ENCODE data around the gene EFCAB5.
"Not testable (repeated sequence)": the region's sequence is repeated elsewhere in the genome, so short reads cannot be mapped to it uniquely, and the experiment has no call there.

Gene EFCAB5

DNA sequence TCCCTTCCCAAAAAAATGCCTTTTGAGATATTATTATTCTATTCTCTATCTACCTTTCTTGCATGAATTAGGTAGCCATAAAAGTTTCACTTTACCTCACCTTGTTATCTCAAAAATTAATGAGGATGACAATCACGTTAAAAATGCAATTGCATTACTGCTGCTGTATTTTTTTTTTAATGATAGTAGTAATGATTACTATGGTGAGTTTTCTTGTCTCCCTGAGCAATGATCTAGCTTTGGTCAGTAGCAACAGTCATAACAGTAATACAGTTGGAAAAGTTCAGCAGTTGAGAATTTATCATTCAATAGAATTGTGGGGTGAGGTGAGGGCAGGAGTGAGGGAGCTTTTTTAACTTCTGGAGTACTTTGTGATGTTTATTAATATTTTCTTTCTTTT, at the start of gene EFCAB5:
Gene EFCAB5, plus strand, starts transcription at position 301 of the 400 bp plus-strand sequence. CDS start 163 bp downstream, outside the sequence.
- no peak for FAIRE-seq

DNA sequence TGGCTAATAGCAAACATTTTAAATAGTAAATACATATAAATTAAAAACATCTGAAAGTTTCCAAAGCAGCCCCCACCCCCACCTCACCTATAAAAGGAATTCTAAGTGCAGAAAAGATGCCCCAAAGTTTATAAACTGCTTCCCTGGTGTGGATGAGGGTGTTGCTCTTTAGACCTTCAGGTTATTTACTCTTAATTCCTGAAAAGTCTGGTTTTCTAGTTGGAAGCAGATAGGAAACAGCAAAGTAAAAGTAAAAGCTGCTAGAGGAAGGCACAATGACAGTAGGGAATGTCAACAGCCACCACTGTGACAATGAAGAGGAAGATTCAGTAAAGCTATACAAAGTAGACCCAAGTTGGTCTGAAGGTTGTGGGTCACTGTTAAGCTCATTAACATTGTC, 49.2 kb upstream of the EFCAB5 start:
- FAIRE-seq: no peak

DNA sequence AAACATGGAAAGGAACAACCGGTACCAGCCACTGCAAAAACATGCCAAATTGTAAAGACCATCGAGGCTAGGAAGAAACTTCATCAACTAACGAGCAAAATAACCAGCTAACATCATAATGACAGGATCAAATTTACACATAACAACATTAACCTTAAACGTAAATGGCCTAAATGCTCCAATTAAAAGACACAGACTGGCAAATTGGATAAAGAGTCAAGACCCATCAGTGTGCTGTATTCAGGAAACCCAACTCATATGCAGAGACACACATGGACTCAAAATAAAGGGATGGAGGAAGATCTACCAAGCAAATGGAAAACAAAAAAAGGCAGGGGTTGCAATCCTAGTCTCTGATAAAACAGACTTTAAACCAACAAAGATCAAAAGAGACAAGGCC, 44.3 kb upstream of the EFCAB5 start:
- not testable (repeated sequence) for FAIRE-seq

DNA sequence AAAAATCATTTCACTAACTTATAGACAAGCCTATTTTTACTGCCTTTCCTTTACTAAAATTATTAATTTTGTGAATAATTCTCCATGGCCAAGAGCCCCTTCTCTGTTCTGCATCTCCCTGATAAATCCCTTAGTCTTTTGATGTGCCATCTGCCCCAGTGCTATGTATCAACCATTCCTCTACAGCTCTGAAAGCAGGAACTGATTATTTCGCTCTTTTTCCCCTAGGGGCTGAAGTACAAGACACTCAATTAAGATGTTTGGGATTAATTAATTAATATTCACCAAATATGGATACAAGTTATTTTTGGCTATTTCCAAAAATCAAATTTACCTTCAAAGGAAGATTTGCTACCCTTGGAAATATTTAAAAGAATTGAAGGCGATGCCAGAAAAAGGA, 38.0 kb upstream of the EFCAB5 start:
- FAIRE-seq: no peak

DNA sequence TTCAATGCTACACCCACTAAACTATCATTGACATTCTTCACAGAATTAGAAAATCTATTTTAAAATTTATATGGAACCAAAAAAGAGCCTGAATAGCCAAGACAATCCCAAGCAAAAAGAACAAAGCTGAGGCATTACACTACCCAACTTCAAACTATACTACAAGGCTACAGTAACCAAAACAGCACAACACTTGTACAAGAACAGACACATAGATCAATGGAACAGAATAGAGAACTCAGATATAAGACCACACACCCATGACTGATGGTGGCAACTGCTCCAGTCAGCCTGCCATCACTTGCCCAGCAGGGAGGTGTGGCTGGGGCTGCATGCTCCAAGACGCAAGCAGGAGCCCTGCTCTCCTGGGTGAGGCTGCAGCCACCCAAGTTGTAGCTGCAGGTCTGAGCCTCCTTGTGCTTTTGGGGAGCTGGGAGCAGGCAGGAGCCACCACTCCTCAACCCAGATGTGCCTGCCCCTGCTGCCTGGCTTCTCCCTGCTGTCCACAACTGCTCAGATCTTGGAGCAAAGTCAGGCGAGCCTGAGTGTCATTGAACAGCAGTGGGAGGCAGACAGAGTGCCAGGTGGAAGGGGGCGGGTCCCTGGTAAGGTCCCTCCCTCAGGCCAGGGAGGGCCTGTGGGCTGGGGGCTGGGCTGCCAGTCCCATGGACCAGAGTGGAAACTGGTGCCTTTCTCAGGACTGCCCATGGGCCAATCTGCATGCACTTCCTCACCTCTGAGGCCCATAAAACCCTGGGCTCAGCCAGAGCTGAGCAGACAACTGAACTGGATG, 36.2 kb upstream of the EFCAB5 start:
- FAIRE-seq: no peak

DNA sequence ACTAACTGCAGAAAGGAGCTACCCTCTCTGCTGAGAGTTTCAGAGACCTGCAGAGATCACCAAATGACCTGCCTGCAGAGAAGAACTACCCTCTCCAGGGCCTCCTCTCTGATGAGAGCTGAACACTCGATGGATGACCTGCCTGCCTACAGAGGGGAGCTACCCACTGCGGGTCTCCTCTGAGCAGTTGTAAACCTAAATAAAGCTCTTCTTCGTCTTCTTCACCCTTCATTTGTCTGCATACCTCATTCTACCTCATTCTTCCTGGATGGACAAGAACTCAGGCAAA, 35.6 kb upstream of the EFCAB5 start:
- FAIRE-seq: no peak

DNA sequence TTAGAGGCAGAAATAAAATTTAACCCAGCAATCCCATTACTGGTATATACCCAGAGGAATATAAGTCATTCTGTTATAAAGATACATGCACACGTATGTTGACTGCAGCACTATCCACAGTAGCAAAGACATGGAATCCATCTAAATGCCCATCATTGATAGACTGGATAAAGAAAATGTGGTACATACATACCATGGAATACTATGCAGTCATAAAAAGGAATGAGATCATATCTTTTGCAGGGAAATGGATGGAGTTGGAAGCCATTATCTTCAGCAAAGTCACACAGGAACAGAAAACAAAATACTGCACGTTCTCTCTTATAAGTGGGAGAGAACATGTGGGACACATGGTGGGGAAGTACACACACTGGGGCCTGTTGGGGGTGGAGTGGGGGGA, 34.5 kb upstream of the EFCAB5 start:
- FAIRE-seq: no peak

DNA sequence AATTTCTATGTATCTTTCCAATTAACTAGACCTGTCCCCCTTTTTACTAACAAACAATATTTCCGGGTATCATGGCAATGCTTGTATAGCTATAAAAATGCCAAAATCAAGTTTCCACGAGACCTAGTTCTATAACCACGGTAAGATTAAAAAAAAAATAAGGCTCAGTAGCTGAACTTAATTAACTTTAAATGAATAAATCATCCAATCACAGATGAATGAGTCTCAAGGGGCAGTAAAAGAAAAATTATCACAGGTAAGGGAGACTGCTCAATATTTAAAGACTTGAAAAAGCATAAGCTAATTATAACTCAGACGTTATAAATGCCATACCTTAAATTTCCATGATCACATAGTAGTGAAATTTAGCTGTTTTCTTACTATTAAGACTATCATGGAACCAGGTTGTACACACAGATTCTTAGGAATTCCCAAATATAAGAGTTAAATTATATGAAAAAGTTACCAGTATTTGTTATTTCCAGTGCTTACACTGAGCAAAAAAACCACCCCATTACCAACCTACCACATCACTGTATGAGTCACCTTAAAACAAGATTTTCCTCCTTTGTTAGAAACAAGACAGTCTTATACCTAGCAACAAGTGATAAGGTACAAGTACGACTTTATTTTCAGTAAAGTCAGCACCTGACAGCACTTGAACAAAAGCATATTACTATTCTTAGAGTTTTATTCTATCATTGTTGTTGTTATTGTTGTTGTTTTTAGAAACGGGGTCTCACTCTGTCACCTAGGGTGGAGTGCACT, 32.0 kb upstream of the EFCAB5 start:
- FAIRE-seq: no peak

DNA sequence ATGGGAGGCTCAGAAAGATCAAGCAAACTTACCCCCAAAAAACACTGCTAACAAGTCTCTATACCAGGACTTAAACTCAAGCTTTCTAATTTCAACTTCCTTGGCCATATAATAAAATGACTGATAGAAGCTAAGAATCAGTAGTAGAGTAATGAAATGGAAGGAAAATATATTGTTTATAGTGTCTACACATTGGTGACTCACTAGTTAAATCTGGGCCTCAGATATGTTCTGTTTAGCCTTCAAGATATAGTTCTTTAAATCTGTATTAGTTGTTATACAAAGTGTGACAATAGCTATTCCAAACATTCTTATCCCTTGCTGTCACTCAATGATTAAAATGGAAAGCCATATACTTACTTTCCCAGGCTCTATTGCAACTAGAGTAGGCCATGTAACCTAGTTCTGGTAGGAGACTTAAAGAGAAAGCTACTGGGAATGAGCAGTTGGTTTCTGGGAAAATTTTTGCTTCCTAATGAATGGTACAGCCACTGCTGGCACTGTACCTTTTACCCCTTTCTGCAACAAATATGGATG, 29.7 kb upstream of the EFCAB5 start:
- no peak for FAIRE-seq

DNA sequence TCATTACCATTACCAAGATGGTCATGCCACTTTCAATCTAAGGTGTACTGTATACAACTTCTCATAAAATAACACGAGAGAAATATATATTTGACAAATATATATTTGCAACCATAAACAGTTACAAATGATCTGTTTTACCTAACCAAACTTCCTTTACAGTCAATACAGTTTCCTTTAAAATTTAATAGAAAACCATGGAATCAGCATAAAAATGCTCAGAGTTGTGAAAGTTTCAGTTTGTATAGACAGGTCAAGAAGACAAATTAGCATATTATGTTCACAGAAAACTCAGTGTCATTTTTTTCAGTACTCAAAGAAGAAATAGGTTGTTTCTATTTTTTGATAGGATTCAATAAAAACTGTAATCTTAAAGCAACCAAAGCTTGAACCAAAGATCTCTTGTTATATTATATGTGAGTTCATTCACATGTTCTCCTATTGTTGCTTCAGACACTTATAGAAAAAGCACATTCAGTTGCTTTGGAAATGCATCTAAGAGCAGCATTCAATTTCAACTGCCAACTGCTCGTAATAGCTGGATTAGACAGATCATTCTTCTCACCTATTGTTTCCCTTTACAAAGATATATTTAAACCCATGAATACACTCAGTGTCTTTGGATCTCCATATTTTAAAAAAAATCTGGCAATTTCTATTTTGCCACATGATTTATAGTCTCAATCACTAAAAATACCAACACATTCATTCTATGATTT, 26.5 kb upstream of the EFCAB5 start:
- no peak for FAIRE-seq

DNA sequence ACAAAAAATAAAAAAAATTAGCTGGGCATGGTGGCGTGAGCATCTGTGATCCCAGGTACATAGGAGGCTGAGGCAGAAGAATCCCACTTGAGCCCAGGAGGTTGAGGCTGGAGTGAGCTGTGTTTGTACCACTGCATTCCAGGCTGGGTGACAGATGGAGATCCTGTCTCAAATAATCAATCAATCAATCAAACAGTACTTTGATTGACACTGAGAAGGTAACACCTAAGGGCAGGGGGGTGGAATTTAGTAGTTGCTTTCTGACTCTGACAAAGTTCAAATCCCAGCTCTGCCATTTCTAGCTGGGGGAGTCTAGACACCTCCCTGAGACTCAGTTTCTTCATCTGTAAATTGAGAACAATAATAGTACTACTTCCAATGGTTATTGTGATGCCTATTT, 23.4 kb upstream of the EFCAB5 start:
- no peak for FAIRE-seq

DNA sequence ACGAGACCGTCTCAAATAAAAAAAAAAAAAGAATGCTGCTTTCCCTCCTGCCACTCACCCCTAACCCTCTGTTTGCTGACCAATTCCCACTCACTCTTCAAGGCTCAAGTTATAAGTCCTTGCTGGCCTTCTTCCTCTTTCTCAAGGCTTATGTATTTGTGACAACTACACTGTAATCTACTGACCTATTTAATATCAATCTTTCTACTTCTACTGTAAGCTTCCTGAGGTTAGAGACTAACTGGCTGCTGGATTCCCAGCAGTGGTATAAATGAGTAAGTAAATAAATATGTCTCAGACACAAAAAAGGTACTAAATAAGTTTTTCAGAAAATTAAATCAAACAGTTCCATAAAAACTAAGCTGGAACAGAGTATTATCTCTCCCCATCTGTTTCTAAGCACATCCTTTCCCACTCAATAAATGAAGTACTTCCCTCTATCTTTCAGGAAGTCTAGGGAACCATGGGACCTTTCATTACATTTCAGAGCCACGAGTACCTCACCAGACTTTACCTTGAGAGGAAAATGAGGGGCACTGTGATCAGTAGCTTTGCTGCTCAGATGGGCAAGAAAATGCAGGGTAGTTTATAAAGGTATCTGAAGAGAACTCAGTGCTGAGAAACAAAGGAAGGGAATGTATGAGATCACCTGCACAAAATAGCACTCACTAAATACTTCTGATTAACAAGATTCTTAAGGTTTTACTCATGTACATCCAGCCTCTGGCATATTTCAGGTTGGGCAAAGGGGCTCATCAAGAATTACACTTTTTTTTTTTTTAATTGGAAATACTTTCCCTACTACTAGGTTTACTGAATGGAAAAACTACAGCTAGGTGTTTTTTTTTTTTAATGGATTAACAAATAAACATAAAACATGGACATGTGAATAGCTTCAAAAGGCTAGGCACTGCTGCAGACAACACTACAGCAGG, 22.2 kb upstream of the EFCAB5 start:
- no peak for FAIRE-seq

DNA sequence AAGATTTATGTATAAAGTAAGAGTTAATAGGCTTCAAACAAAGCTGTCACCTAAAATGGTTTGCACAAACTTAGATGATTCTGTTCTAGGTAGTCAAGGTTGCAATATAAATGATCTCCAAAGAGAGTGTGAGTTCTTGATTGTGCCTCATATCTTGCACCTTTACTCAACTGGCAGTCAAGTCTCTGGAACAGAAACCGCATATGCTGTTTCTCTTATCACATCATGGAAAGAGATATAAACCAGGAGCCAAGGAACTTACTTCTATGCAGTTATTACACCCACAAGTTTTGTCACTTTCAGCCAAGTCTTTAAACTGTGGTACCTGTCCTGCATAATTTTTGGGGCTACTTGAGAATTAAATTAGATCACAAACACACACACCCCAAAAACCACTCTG, 16.6 kb upstream of the EFCAB5 start:
- FAIRE-seq: no peak

DNA sequence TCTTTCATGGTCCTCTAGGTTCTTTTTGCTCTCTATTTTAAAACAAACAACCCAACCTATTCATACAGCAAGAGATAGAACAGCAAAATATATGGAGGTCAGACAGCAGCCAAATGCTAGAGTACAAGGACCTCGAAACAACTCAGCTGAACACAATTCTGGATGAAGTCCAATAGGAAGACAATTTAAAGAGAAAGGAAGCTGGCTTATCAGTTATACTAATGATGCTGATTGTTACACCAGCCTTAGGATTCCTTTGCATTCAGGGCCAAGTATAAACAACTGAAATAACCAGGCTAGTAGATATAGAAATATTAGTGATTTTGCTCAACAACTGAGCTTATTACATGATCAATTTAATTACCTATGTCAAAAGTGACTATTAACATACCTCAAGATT, 13.9 kb upstream of the EFCAB5 start:
- no peak for FAIRE-seq

DNA sequence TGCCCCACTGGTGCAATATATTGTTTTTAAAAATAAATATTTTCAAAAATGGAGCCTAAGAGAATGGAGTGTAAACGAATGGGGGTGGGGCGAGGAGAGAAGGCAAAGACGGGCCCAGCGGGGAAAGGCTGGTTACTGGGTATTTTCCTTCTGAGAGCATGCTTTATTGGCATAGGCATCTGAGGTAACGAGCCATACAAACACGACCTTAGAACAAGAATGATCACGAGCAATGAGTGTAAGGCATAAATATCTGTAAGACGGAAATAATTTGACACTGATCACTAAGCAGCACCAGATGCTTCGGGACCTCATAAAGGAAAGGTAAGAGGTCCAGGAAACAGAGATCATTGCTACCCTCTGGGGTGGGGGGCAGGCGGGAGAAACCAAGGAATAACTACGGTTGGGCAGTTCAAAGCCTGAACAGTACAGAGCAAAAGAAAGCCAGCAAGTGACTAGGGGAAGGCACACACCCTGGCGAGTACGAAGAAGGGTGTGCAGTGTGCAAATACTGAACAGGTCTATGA, 12.4 kb upstream of the EFCAB5 start:
- FAIRE-seq: no peak

DNA sequence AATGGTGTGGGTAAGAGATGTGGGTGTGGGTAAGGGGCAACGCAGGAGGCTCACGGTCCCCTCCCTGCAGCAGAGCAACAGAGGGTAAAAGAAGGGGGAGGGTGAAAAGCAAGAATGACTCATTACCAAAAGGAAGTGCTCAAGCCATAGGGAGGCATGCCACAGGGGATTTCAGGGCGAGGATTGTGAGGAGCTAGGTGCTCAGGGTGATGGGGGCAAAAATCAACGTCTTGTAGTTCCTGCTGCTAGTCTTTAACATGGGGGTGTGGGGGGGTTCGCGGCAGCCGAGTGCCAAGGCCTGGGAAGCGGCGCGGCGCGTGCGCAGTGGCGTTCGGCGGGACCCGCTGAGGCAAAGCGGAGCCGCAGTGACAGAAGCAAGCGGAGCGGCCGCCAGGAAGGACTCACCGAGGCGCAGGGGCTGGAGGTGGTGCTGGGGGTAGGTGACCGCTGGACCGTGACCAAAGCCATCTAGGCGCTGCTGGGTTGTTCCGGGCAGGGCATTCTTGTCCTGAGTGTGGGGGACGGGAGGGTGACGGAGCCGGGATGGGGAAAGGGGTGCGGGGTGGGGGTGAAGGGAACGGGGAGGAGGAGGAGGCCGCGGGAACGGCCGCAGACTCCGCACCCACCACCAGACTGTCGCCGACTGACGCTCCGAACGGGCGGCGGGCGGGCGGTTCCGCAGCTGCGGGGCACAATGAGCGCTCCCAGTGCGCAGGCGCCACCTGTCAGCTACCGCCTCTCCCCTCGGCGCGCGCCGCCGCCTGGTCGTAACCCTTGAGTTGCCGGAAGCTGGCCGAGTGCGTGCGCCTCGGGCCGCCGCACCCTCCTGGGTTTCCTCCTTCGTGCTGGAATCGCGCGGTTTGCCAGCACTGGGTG, 11.7 kb upstream of the EFCAB5 start, which contains the start of gene SSH2:
Gene SSH2, minus strand, starts transcription at position 696 of the 876 bp plus-strand sequence. Its CDS starts 228 bp downstream, at position 468.
- no peak for FAIRE-seq

DNA sequence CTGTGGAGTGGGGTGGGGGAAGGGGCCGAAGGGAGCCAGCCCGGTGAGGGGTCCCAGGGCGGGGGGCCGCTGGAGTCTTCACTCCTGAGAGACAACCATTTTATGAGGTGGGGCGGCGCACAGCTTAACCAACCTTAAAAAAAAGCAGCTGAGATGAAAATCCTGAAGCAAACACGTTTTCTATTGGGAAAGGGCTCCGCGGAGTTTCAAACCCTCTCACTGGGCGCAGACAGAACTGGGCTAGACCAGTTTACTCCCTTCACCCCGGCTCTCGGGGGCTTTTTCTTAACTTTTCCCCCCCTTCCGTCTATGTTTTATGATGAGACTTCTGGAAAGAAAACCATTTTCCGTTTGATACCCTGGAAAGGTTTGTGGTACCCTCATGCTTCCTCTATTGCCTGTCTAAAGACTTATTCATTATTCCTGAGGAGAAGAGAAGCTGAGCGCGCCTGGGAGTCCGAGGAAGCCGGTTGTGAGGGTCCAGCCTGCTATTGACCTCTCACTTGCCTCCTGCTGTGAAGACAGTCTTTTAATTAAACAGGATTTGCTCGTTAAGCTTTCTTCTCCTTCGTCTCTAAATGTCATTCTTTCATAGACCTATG, 10.9 kb upstream of the EFCAB5 start:
- no peak for FAIRE-seq

DNA sequence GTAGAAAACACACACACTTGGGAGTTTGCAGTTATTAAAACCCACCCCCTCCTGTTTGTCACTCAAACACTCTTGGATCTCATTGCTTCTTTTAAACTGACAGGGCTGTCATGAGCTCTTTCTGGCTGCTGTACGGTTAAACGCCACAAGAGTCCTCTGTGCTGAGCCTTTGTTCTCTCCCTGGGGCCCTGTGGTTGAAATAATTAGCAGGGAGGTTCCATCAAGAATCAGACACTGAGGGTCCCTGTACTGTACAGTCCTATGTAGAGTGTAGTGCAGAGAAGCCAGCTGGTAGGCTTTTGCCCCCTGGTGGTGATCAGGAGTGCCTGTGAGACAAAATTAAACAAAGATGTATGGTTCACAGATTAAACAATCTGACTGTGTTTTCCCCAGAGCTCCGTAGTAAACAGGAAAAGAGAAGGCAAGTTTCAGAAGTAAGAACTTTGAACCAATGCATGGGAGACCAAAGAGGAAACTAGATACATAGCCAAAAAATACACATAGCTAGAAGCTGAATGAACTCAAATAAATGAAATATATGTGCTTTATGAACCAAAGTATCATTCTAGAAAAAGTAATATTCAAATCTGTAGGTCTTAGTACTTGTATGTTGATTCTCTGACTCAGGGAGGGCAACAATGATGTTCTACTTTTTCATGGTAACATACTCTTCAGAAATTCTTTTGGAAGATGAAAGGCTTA, 10.1 kb upstream of the EFCAB5 start:
- FAIRE-seq: peak; percentile 74

DNA sequence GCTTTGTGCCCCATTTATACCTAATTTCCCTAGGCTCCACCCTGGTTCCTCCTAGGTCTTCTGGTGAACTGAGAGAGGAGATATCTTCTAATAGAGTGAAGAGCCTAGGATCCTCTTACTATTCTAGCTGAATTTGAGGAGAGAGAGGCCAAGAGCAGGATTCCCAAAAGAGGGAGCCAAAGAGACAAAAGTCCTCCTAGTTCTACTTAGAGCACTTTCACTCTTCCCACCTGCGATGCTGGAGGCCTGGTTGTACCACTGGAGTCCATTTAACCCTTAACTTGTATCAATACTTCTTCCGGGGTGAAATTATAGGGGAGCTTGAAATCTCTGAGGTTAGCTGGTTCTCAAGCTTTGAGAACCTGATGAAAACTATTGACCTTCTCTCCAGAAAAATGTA, 8.1 kb upstream of the EFCAB5 start:
- FAIRE-seq: no peak

DNA sequence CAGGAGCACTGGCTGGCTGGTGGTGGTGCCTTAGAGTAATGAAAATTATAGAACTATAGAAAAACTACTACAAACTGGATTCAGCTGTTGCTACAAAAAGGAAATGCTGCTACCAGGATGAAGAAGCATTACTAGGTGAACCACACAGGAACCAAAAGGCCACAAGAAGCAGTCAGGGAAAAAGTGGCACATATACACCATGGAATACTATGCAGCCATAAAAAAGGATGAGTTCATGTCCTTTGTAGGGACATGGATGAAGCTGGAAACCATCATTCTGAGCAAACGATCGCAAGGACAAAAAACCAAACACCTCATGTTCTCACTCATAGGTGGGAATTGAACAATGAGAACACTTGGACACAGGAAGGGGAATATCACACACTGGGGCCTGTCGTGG, 5.5 kb upstream of the EFCAB5 start:
- not testable (repeated sequence) for FAIRE-seq
